Anterior cingulate cortex (tissue), 58 donors: Measurements from ENCODE around the gene ADTRP.
A peak's percentile ranks its signal among the peaks of the same experiment; 100 is the strongest.

Experiments used
- DNase-seq, 58 donors: peaks; one replicate each; lab custom pipeline; 2025; lab: John Stamatoyannopoulos, UW

Gene ADTRP

DNA sequence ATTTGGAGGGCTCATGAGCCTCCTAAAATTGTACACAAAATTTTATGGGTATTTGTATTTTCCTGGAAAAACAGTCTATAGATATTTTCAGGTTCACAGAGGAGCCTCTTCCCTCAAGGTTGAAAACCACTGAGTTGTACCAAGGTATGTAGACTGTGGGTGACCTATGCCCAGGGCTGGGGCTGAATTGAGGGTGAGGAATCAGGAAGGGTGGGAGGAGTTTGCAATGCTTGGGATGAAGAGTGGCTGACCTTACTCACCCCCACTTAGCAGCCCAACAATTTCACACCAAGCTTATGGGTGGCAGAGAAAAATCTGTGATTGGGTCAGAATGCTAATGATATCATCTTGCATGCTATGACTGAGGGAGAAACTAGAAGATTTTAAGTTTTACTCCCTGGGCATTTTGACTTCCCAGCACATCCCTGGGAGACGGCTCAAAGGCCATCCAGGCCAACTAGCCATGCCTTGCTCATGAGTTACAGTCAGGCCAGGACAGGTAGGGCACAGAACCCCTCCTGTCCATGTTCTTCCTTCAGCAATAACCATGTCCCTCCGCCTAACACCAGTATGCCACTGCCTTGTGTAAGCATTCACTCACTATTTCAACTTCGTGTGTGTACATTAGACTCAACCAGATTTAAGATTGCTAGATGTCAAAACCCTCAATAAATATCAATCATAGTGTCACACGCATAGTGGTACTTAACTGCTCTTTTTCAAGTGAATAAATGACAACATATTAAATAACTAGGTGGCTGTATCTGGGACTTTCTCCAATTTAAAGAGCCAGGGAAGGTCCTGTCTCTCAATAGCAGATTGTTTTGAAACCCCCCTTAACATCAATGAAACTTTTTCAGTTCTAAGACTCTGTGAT is 16.6 kb downstream of the ADTRP start:
- no peak for DNase-seq

DNA sequence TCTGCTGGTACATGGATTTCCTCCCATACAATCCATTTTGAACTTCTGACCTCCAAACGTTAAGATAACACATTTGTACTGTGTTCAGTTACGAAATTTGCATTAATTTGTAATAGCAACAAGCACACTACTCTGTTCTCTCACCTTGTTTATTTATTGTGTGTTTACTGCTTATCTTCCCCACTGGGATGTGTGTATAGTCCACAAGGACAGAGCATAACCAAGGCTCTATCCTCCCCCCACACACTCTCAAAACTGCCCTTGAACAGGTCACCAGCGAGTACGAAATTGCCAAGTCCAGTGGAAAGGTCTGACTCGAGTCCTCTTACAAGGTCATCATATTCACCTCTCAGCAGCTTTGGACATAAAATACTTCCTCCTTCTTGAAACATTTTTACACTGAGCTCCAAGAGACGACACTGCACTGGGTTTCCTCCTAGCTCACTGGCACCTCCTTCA is 18.6 kb downstream of the ADTRP start:
- no peak for DNase-seq

DNA sequence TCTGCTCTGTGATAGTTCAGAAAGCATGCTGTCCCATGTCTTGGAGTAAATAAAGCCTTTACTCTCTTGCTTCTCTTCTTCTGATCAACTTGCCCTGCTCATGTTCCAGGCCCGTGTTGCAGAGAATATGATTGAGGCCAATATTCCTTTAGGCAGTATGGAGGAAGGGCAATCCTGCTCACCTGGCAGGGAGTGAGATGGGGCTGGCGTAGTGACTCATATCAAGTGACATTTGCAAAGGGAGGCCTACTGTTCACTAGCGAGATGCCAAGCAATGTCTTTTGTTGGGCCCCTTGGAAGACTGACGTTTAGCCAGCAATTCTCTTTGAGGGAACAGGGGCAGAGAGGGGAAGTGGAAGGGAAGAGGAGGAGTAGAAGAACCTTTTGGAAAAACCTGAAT is 19.7 kb downstream of the ADTRP start:
- DNase-seq = no peak

DNA sequence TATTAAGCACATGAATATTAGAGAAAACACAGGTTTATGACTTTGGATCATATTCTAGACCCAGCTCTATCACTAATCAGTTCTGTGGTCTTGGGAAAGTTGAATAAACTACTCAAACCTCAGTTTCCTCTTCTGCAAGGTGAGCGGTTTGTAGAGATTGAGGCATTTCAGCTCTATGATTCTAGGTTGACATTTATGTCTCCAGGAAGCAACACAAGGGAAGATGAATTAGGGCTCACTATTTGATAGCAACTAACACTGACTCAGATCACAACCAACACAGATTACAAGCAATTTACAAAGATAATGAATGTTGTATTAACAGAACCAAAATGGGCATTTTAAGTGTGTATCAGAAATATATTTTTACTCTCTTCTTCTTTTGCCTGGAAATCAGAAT is 21.9 kb downstream of the ADTRP start:
- DNase-seq = no peak

DNA sequence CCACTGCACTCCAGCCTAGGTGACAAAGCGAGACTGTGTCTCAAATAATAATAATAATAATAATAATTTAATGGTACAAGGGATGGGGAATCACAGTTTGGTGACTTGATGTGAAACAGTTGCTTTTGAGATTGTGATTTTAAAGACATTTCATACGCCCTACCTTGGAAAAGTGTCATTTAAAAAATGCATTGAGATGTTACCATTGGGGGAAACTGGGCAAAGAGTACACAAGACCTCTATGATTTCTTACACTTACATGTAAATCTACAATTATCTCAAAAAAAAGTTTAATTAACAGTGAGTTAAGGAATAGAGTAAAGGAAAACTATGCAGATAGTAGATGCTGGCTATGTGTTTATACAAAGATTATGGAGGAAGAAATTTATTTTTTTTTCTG is 22.3 kb downstream of the ADTRP start:
- no peak for DNase-seq

DNA sequence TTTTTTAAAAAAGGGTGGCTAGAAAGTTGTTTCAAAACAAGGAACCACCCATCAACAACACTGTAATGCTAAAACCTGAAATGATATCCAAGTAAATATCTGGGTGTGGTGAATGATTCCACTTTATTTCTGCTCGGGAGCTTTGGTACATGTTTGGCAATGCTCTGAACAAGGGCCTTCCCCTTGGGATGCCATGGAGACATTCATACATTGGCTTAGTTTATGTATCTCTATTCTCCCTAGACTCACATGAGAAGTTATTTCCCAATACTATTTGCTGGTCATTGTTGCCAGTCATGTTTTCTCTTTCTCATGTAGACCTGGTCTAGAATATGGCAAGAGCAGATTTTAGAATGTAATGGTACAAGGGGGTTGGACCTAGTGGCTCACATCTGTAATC is 22.9 kb downstream of the ADTRP start:
- no peak for DNase-seq

DNA sequence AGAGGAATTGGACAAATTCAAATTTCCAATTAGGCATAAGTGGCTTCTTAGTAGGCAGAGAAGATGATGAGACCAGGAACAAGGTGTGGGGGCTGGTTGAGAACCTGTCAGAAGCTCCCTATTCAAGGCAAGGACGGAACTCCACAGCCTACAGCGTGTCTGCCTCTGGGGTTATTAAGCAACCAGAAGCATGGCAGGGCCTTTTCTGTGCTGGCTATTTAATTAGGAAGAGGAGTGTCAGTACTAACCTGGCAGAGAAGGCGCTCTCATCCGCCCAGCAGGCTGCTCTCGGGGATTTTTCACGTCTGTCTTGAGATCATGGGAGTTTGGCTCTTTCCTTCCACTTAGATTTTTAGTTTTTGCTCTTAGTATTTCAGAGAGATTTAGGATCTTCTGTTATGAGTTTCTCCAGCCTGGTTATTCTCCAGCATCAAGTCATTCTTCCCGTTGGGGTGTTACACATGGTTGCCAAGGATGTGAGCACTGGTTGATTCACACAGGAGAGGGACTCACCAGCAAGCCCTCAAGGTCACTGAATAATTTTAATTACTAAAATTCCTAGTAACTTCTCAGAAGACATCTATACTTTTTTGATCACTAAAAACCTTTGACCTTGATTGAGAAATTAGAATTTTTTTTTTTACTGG is 23.9 kb downstream of the ADTRP start:
- no peak for DNase-seq

DNA sequence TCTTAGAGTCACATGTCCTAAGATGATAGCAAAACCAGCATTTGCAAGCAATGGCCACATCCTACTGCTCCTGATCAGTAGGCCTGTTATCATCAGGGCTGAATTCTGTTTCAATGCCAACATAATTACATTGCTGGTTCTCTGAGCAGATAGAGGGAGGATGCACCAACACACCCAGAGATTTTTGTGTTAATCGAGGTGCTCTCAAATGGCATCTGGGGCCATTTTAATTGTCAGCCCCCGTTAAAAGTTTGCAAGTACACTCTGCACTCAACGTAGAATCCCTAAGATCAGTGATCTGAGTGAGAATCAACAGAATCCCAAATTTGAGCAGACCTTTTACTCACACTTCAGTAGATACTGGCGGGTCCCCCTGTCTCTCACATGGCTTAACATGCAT is 24.8 kb downstream of the ADTRP start:
- no peak for DNase-seq

DNA sequence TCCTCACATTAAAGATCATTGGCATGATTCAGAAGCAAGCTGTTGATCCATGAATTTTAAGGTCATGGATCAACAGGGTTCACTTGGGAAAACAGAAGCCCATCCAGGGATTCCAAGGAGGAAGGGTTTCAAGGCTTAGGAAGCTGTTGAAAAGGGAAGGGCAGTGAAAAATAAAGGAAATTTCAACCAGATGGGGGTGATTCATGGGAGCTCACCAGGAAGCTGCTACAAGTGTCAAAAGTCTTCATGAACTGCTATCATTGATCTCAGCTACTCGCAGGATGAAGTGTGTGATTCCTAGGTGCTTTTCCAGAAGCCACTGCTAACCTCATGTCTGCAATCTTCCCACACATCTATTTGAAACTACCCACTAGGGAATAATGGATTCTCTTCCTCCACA is 26.2 kb downstream of the ADTRP start:
- DNase-seq = no peak

DNA sequence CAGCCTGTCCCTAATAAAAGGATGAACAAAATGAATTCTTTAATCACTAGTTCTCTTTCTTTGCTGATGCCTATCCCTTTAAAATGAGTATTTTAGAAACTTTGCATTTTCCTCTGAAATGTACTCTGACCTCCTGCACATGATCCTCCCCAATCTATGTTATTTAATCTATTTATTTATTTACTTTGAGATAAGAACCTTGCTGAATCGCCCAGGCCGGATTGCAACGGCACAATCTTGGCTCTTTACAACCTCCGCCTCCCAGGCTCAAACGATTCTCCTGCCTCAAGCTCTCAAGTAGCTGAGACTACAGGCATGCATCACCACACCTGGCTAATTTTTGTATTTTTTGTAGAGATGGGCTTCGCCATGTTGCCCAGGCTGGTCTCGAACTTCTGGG is 27.9 kb downstream of the ADTRP start:
- no peak for DNase-seq

DNA sequence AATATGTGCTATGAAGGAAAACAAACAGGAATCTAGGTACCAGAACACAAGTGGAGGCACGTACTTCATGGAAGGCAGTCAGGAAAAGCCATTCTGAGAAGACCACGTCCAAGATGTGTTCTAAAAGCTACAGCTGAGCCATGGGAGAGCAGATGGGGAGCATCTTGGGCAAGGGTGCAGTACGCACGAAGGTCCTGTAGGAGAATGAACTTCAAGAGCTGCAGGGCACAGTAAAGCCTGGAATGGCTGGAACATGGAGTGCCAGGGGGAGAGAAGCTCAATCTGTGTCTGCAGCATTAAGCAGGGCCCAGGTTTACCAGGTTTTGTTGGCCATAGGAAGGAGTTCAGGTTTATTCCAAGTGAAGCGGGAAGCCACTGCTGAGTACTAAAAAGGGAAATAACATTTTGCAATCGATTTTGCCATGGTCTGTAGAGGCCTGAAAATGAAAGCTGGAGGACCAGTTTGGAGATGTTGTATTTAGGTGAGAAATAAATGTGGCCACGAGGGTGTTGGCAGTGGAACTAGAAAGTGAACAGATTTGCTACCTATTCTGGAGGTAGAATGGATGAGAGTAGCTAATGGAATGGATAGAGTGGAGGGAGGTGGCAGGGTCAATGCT is 29.9 kb downstream of the ADTRP start:
- peak in 1 of 58 donors; percentile 2 for DNase-seq

DNA sequence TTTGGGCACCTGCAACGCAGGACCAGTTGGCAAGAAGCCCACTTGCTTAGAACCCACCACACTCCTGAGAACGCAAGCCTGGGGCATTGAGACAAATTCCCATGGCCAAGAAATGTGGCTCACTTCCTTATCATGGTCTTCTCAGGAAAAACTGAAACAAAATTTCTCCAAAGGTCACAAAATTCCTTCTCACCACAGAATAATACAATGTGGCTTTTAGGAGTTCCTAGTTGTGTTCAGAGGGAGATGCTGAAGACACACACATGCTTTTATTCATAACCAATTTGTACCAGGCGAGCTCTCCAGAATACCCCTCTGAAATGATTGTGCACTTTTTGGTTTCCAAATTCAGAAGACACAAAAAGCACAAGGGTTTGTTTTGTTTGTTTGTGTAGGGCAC is 31.6 kb downstream of the ADTRP start:
- DNase-seq = no peak

DNA sequence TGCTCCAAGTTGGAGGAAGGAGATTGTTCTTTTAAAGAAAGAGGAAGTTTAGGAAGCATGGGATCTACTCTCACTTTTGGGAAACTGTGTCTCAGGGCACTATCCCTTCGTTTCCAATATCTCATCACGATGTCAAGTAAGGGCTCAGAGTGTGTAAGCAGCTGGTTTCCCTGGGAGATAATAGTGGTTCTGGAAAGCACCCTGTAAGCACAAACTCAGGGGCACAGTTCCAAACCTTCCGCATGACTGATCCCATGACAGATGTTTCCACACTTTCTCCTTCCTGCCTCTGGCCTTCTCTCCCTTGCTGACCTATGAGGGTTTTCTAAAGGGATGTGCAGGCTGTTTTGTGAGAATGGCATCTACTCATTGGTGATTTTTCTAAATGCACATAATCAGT is 33.9 kb downstream of the ADTRP start:
- DNase-seq = peak in 2 of 58 donors; percentile 13 to 35

DNA sequence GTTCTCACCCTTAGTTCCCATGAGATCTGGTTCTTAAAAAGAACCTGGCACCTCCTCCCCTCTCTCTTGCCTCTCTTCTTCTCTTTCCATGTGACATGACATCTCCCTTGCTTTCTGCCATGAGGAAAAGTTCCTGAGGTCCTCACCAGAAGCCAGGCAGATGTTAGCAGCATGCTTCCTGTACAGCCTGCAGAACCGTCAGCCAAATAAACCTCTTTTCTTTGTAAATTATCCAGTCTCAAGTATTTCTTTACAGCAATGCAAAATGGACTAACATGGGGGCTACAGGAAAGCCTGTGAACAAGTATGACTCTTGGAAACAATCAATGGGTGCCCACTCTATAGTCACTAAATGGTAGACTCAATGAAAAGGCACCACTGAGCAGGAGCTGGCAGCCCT is 34.5 kb downstream of the ADTRP start:
- no peak for DNase-seq

DNA sequence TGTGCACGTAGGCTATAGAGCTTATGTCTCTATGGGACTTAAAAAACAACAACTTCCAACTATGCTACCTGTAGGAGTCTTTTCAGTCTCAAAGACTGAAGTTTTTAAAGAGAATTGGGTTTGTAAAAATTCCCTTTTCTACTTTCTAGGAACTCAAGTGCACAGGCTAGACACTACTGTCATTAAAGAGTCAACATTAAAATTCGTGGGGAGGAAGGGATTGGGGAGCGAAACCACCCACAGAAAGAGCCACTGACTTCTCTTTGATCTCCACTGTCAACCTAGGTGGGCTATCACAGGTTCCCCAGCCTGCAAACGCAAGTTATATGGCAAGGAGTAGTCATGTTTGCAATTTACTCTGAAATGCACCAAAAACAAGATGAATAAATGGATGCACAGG is 37.7 kb downstream of the ADTRP start:
- no peak for DNase-seq

DNA sequence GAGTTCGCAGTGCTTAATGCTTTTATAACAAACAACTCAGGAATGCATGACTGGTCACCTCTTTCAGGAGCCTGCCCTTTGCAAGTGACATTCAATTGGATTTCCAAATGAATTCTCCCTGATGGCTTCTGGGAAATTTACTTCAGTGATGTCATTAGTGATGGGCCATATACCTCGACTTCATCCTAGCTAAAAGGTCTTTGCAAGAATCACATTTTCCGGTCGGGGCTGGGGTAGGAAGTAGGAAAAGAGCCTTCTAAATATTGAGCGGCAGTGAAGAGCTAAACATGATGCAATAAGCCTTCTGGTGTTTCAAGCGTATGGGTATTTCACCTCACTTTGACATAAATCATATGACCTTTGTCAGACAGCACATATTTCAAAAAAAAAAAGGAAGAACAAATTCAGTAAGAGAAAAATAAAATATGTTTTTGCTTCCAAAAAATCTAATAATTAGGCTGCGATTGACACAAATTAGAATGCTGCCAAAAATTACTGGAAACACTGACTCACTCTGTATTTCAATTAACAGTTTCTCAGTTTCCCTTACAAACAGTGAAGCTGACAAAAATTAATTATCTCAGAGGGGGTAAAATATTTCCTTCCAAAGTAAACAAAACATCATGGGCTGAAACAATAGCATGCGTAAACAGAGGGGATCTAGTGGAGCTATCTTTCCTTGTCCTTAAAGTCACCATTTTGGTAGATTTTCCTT is 39.8 kb downstream of the ADTRP start:
- no peak for DNase-seq

DNA sequence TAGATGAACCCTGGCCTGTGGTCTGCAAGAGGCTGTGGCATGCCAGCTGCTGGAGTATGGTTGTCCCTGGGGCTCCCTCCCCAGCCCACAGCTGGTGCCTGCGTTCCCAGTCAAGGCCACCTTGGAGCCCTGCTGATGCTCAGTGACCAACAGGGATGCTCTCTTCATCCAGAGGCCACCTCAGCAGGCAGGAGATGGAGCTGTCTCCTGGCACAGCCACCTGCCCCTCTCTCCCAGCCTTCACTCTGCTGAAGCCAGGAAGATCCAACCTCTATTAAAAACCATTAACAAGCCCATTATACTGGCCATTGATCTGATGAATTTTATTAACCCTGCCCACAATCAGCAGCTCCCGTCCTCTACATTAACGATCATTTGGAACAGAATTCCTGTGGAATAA is 40.4 kb downstream of the ADTRP start:
- no peak for DNase-seq

DNA sequence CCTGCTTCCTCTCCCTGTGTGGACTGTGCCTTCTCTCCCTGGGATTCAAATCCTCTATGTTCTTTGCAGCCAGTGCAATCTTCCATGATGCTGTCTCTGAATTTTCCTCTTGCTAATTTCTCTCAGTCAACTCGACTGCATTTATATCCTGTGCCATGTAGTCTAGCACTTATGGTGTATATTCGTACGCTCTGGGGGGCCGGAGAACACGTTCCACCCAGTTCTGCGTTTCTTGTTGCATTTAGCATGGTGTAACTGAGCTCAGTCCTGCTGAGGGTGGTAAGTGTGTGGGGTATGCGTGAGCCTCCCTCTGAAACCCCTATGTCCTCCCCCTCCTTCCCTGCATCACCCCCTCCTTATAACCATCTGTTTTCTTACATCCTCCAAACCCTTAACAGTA is 42.0 kb downstream of the ADTRP start:
- peak in 8 of 58 donors; percentile 6 to 42 (median 14) for DNase-seq

DNA sequence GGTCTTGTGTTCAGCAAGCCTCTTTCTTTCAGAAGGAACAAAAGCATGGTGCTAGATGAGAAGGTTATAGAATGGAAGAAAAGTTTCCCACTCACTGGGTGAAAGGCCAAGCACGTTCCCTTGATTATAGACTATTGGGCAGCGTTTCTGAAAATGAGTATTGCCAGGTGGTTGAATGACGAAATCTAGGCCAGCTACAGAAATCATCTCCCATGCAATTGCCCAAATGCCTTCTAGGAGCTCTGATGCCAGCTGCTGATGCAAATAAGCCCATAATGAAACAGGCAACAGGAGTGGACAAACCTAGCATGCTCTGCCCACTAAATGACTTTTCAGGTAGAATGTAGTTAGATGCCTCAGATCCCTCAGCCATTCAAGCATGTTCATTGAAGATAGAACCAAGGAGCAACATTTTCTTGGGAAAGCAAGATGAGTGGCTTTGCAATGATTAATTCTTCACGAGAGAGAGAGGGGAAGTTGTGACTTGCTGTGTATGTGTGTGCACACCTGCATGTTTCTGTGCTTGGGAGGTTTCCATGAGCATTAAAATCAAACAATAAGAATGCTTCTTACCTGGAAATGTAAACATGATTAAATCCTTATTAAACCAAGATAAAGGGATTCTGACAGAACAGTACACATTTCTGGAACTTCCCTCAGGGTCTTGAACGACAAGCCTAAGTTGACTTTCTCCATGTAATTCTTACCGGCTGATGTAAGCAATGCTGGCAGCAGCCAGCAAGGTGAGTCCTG is 43.6 kb downstream of the ADTRP start:
- DNase-seq = no peak

DNA sequence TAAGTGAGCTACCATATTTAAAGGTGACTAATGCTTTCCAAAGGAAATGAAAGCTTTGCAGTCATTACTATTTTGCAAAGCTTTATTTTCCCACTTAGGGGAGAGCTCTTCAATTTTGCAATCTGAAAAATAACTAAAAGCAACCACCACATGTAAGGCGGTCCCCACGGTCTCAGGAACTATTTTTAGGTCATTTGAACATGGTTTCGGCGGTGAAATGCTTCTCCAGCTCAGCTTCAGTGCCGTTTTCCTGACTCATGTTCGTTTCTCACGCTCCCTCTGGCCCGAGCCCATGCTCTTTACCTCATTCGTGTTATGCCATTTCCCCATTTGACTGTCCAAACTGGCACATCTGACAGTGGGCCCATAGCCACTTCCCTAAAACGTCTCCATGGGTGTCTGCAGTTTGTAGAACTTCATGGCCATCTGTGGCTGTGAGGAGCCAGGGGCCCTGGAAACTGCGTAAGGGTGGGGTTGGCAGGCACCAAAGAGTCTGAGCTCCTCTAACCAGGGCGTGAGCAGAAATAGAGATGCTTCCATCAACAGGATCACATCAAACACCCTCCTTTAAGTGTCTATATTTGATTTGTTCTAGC is 46.5 kb downstream of the ADTRP start:
- DNase-seq = peak in 32 of 58 donors; percentile 7 to 73 (median 30)
